ENCODE results near the gene CSRNP3.

CSRNP3 gene

DNA sequence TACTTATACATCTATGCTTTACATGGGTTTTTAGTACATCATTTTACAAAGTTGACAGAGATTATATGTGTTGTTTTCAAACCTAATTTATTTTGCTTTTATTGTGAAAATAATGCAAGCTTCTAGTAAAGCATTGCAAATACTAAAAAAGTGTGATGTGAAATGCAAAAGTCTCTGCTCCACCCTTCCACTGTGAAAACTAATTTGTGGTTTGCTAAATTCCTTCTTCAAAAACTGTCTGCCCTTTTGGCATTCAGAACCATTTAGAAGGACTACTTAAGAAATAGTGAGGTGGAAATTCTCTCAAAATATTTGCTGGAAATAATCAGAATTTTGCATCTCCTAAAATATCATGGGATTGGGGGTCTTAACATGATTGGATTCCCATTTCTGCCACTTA lies 78.4 kb downstream of the CSRNP3 start:
- DNase-seq = no peak
- ATAC-seq = no peak

- DNase-seq (no peak), ATAC-seq (no peak)
Measured at GRCh38 chr2:165549619-165550018, 80.1 kb downstream of the CSRNP3 start.

GRCh38 chr2:165558832-165559231 lies 89.3 kb downstream of the CSRNP3 start:
- DNase-seq (no peak), ATAC-seq (no peak)

DNA sequence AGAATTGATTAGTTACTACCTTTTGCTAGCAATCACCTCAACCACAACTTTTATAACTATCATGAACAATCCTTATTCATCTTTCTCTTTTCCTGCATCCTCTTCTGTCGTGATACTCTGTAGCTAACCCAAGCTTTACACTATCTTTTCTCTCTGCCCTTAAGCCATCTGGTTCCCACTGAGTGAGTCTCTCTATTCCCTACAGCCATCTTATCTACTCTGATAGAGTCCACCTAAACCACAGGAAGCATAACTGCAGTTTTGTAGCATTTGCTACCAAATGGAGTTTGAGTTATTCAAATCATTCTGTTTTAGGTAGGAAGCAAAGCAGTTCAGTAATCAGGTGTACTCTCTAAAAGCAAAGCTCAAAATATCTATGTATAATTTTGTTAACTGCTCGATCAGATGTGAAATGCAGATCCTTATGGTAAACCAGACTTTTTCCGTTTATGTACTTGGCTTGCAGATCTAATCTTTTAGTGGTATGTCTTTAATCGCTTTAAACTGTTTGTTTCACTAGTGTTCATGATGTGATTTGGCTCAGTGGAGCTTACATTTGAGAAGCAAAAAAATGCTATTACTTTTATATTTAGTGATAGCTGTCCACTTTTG lies 91.0 kb downstream of the CSRNP3 start:
- no peak for DNase-seq
- no peak for ATAC-seq

GRCh38 chr2:165561516-165561915 lies 92.0 kb downstream of the CSRNP3 start:
- ATAC-seq (no peak), DNase-seq (no peak)

- ATAC-seq (no peak), DNase-seq (no peak)
Measured at GRCh38 chr2:165562233-165562632, 92.7 kb downstream of the CSRNP3 start.

GRCh38 chr2:165563468-165564225 lies 94.1 kb downstream of the CSRNP3 start:
- no peak for DNase-seq
- ATAC-seq = no peak

DNA sequence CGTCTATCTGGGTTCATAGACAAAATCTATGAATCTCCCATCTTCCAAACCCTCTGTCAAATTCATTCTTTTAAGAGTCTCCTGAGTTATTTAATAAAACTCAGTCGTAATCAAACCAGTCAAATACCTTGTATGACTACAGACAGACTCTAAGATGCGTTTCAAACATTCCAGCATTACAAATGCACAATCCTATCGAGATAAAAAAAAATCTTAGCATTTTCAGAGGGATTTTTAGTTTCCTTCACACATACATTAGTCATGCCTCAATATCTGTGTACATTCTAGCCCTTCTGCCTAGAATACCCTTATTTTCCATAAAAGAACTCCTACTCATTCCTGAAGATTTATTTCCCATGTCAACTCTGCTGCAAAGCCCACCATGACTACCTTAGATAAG lies 96.5 kb downstream of the CSRNP3 start:
- no peak for DNase-seq

DNA sequence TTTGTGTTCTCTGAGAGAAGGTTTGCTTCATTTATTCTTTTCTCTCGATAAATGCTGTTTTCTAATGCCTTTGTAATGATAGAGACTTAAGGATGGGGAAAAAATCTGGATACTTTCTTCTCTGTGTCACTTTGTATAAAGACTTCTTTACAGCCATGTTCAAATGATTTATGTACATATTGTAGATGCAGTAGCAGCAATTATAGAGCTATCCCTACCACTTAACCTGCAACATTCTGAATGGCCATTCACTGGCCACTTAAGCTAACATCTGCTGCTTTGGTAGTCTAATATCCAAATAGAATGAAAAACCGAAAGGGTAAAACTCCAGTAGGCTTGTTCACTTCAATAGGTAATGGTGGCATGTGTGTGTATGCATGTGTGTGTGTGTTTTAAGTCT lies 97.8 kb downstream of the CSRNP3 start:
- no peak for DNase-seq

More for the DNA sequence above, 96.5 kb downstream of the CSRNP3 start:
- ATAC-seq = no peak

GRCh38 chr2:165568361-165568760 lies 98.9 kb downstream of the CSRNP3 start:
- ATAC-seq (no peak), DNase-seq (no peak)

More for the DNA sequence above, 97.8 kb downstream of the CSRNP3 start:
- no peak for ATAC-seq

DNA sequence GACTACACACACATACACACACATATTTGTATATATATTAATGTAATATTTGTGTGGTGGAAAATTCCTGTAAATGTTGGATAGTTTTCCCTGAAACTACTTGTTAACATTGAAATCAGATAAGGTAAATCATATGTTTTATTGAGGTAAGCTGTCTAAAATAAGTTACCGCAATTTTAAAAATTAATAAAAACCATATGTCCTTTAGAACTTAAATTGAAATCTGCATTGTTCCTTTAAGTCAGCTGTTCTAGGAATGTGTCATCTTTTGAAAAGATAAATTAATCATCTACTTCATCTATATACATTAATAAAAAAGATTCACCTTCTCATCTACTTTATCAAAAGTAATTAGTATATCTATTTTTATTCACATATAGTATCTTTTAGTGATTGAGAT lies 102.0 kb downstream of the CSRNP3 start:
- ATAC-seq (no peak), DNase-seq (no peak)

- ATAC-seq (no peak), DNase-seq (no peak)
Measured at GRCh38 chr2:165572151-165572550, 102.7 kb downstream of the CSRNP3 start.

GRCh38 chr2:165573534-165574461 lies 104.3 kb downstream of the CSRNP3 start:
- ATAC-seq = no peak

DNA sequence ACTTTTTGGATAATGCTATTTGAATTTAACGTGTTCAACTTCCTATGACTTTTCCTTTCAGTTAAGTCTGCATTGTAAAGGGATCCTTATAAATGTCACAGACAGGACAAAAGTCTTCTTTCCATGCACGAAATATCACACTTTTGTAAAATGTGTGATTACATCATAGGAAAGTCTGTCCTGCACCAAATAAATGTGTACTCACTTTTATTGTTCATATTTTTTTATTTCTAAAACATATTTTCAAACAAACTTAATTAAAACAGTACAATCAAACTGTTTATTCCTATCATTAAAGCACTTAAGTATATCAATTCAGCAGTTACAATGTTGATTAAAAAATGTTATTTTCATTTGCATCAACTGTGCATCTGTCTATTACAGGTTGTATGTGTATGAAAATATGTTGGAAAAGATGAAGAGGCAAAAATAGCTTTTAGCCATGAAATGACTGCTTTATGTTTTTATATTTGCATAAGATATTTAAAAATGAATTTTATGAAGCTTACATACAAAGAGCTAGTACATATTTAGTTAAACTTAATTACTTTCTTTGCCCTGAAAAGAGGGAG lies 105.6 kb downstream of the CSRNP3 start:
- DNase-seq (no peak), ATAC-seq (no peak)

More at GRCh38 chr2:165573534-165574461, 104.3 kb downstream of the CSRNP3 start:
- no peak for DNase-seq

- no peak for ATAC-seq
- DNase-seq = no peak
Measured at GRCh38 chr2:165576409-165577154, 107.1 kb downstream of the CSRNP3 start.

DNA sequence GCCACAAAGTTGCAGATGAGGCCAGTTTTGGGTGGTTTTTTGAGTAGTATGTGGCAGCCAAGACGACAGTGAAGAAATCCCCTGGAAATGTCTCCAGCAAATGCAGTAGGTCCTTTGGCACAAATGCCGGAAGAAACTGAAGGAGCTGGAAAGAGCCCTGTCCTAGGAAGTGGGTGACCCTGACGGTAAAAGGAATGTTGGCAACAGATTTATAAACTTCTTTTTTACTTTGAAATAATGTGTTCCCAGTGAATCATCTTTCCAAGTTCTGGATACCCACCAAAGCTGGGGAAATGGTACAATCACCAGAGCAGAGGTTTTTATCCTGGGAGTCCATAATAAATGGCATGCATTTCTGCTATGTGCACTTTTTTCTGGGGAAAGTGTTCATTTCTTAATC lies 112.9 kb downstream of the CSRNP3 start:
- DNase-seq = no peak
- no peak for ATAC-seq

DNA sequence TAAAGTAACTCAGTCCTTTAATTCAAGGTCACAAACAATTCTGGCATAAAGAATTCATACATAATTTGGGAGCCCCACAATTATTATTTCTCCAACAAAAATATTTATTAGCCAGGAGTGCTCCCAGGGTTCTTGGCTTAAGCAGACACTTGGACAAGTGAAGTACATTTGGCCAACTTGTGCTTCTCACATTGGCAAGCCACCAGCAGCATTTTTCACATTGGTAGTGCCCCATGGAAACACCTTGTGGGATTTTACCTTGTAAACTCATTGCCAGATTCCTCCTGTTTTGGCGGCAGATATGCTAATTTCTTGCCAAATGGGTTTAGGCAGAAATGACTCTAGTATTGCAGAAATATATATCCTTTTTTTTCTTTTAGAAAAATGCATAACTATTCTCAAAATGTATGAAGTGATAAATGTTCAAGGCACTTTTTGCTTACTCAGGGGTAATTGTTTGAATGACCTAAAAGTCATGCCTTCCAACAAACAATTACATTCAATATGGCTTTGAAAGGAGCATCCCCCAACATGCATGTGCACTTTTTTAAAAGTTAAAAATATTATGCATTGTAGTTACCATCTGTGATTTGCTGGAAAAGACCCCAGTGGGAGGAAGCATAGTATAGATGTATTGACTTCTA lies 113.5 kb downstream of the CSRNP3 start:
- DNase-seq (no peak), ATAC-seq (no peak)

DNA sequence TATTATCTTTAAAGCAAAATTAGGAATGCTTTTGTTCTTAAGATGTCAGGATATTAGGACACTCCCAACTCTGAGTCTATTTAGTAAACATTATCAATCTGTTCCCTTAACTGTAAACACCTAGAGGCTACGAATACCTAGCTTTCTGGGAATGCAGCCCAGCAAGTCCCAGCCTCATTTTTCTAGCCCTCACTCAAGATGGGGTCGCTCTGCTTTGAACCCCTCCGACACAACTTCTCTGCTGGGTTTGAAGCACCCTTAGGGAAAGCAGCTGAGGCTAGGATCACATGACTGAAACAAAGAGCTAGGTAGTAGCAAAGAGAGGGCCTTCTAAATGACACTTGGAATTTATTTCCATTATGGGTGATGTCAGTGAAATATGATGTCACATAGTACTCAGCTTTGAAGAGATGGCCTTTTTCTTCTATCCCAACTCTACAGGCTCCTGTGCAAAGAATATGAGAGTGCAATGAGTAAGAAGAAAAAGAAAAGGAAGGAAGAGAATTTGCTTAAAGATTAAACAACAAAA lies 114.7 kb downstream of the CSRNP3 start:
- no peak for ATAC-seq
- no peak for DNase-seq

DNA sequence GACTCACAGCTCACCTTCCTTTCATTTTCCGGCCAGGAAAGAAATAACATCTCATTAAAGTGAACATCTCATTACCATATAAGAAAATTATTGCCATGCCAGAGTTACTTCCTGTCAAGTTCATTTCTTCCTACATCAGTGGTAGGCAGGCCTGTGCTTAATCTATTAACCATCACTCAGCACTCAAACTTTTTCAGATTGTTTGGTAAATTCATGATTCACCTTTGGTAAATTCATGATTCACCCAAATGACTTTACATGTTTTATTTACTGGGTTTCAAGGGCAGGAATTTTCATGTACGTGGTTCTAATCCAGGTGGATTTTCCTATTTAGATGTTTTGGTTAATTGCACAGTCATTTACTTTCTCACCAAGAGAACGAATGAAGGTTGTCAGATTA lies 116.5 kb downstream of the CSRNP3 start:
- DNase-seq (no peak), ATAC-seq (no peak)

- no peak for ATAC-seq
Measured at GRCh38 chr2:165587335-165587938, 117.9 kb downstream of the CSRNP3 start.

More at GRCh38 chr2:165587335-165587938, 117.9 kb downstream of the CSRNP3 start:
- DNase-seq = no peak

All from stimulated activated naive CD8-positive, alpha-beta T cell treated with anti-CD3 and anti-CD28 coated beads, Interleukin-15, Interleukin-2, amounts not matched to agents 100 U/mL and 50 U/mL, for 24 hours (primary cell).